HL-60/S4 treated with phorbol 12-myristate 13-acetate at 8.2 ng/mL for 4 days and 3 days (cell line): ENCODE results near the gene COMMD8.

ENCODE experiments used
- in situ Hi-C: fragments of 300-500 bp; cut with MboI; formaldehyde crosslinking; loops from 2 replicates; pipeline ENCODE4 v1.15.0; 2022; ENCODE audit warnings: low sequenced_read_pairs

COMMD8 gene

DNA sequence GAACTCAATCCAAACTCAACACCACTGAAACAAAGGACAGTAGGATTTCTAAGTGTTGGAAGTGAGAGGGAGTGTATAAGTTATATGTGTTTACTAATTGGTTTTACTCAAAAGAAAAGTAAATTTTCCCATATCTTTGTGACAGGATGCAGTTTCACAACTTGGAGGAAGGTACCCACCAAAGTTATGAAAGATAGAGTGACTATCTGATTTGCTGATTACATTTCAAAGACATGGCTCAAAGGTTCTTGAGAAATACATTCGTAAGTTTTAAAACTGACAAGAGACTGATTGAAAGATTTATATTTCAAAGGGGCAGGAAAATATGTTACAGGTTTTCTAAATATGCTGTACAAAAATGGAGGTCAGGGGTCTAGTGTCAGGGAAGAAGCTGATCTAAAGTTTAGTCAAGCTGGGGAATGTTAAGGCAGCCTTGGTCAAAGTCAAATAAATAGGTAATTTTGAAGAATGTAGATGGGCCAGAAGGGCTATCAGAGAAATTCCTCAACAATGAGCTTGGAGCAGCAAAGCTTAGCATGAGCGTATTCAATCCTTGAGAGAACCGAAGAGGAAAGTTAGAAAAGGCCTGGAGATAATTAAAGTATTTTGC is 9.7 kb upstream of the COMMD8 start:
- in situ Hi-C loops = no loop called here

DNA sequence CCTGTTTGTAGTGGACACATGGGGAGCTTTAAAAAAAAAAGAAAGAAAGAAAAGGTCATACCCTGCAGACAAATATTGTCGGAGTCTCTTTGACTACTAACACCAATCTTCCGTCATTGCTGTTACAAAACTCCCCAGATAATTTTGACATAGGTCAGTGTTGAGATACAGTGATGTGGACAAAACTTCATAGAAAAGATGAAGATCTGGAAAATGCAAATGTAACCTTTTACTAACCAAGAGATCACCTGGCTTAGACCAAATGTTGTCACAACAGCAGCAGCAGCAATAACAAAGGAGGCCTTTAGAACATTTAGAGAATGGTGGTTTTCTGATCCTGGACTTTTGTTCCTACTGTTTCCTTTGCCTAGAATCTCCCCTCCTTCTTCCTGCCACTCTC is 8.1 kb upstream of the COMMD8 start:
- in situ Hi-C loops = no loop called here

DNA sequence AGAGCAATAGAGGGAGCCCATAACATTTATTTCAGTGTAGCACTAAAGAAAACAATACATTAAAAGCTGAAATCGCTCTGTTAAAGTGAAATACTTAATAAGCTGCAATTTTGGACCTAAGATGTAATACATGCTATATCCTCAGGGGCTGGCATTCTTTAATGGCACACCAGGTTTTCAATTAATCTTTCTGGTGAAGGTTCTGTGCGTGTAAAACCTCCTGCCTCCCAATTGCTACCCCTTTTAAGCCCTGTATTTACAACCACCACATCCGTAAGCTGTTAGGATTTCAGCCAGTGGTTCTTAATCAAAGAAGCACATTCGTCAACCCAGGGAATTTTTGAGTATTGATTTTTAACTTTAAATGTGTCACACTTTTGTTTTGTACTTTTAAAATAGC is 7.6 kb upstream of the COMMD8 start:
- in situ Hi-C loops = no loop called here

DNA sequence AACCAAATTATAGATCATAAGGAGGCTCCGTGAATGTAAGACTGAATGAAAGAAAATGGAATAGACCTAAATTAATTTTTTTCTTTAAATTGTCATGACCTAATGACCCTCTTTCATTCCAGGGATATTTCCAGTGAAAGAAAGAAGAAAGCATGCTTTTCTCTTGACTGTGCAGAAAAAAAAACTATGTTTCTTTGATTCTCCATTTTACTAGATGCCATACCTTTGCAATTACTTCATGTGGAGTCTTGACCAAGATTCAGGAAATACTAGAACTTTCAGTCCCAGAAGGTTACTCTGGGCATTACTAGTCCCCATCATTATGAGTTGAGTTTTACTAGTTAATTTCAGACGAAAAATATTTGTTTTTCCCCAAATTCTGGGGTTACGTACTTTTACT is 6.4 kb upstream of the COMMD8 start:
- in situ Hi-C loops = no loop called here

DNA sequence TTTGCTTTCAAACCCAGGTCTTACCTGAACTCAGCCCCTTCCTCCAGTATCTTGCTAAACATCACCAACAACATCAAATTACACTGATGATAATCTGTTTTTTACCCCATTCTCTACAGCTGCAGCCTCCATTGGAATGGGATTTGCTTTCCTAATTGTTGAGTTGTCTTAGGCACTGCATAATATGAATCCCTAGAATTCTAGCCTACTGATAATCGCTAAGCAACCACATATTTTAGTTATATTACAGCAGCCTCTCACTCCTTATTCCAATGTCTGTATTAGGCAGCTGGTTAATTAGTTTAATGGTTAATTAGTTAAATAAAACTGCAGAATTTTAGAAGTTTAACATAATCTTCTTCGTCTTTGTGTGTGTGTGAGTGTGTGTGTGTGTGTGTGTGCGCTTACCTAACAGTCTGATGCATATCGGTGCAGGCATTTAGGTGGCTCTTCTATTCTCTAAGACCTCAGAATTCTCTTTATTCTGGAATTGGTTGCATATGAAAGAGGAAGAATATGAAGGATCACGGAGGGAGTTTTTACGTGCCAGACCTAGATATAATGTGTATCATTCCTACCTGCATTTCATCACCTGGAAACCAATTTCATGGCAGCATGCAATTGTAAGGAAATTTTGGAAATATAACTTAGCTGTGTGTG is 5.3 kb upstream of the COMMD8 start:
- in situ Hi-C loops = no loop called here

DNA sequence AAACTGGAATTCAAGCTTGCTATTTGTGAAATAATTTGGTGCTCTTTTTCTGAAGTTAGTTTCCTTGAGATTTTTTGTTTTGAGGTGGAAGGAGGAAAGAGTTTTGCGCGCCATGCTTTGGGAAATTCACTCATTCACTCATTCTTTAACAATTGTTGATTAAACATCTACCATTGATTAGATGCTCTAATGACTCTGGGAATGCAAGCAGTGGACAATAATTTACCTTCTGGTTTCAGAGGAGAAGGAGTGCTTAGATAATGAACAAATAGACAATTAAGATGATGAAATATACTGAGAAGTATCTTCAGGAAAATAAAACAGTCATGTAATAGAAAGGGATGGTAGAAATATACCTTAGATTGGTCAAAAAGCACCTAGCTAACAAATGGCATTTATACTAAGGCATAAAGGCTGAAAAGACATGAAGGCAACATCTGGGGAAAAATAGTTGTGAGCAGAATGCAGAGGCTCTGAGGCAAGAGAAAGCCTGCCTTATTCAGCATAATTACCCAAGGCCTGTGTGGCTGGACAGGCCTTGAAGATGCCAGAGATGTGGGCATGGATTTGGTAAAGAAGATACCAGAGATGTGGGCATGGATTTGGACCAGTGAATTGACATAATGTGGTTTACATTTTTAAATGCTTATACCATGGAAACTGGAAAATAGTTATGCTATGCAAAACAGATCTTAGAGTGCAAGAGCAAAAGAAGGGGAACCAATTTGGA is 2.7 kb upstream of the COMMD8 start:
- in situ Hi-C loops = no loop called here

DNA sequence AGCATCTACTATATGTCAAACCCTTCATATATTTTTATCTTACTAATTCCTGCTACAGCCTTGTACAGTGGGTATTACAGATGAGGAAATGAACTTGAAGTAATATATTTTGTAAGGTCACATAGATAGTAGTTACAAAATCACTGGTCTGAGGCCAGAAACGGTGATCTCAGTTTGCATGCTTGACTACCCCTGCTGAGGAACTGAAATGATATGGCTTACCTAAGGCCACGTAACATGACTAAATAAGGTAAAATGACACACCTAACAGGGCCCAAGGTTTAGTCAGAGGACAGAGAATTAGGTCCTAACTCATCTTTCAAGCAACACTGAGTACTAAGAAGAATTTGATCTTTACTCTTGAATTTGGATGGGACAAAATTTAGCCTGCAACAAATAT is 1.5 kb upstream of the COMMD8 start:
- in situ Hi-C loops = no loop called here

DNA sequence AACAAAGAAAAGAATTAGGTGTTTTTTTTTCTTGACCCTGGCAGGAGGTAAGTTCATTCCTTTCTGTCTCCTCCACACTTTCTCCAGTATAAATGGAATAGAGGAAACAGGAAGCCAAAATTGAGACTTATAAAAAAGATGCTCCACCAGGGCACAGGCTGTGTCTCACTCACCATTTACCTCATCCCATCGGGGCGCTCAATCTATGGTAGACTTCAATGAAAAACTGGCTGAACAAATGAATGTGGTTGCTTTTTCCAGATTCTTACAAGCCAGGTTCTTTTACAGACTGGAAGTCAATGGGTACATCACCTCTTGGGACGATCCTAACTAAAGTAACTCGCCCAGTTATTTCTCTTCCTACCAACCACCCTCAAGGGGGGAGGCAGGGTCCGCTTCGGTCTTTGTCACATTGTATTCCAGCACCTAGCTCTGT is 685 bp downstream of the COMMD8 start:
- in situ Hi-C loops = no loop called here

DNA sequence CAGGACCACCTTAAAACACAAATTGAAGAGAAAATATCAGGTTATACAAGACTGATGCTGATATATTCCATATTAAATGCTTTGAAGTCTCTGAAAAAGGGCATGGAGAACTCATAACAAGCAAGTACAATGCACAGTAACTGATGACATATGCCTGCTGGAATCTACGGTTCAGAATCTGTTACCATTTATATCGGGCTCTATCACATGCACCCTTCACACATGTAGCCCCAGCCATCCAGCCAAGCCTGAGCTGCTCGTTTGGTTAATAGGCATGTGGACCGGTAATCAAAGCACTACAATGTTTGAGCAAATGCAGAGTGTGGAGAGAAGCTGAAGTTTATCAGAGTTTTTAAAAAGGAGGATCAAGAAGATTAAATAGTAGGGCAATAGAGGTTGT is 11.8 kb downstream of the COMMD8 start:
- in situ Hi-C loops = no loop called here

DNA sequence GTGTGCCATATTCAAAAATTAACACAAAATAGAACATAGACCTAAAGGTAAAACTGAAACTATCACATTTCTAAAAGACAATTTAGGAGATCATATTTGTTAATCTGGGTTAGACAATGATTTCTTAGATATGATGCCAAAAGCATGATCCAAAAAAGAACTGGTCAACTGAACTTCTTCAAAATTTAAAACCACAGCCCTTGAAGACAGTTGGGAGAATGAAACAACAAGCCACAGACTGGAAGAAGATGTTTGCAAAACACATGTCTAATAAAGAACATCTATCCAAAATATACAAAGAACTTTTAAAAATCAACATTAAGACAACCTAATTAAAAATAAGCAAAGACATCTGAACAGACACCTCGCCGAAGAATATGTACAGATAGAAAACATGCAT is 19.5 kb downstream of the COMMD8 start:
- in situ Hi-C loops = no loop called here

DNA sequence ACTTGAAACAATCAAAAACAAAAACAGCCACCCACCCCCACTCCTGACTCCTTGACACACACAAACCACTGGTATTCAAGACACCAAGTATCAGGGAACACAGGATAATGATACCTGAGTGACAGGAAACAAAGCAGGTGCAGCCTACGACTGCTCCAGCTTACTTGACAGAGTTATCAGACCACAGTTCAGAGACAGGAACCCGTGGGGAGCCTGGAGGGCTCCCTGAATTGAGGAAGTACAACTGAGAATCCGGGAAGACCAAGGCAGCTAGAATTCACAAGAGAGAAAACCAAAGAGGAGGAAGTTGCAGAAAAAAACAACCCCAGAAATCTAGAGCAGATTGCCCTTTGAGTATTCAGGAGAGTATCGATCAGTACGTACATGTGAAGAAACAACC is 20.5 kb downstream of the COMMD8 start:
- in situ Hi-C loops = no loop called here

DNA sequence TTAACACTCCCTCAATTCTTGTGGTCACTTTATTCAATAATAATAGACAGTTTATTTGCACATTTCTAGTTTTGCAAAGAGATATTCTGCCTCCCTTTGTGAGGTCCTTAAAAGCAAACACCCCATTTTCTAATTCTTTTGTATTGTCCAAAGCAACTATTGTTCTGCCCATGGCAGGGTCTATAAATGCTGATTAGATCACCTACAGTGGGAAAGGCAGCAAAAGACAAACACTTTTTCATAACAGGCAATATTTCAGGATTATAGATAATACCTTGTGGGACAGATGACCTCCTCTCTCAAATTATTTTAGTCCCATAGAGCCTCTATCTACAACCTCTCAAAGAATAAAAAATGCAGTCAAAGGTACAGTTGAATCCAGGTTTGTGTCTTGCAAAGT is 28.6 kb downstream of the COMMD8 start:
- in situ Hi-C loops = no loop called here

DNA sequence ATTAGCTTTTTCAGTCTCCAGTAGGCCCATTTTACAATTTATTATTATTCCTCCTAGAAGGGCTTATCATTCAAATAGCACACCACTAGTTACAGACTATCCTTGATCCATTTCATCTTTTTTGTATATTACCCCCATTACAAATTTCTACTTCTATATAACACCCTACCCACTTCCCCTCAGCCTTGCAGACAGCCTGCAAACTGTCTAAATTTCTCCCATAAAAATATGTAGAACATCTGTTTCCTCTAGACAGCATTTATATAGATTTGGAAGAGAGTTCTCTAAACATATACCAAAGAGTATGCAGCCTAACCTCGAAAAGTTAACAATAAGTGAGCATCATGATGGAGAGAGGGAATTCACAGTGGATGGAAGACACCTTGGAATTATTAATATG is 30.8 kb downstream of the COMMD8 start:
- in situ Hi-C loops = no loop called here

DNA sequence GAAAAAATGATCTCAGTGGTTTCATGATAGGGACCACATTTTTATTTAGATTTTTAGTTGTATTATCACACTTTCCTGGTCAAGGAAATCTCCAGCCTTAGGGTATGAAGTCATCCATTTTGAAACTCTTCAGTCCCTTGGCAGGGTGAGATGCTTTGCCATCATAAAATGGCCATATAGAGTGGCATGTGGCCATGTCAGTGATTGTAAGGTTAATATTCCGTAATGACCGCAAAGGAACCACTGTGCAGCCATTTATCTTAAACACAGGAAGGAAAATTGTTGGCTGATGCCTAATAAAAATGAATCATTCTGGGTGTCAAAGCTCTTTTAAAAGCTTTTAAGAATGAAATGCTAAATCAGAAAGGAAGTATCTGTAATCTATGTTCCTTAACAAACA is 35.6 kb downstream of the COMMD8 start:
- in situ Hi-C loops = no loop called here

DNA sequence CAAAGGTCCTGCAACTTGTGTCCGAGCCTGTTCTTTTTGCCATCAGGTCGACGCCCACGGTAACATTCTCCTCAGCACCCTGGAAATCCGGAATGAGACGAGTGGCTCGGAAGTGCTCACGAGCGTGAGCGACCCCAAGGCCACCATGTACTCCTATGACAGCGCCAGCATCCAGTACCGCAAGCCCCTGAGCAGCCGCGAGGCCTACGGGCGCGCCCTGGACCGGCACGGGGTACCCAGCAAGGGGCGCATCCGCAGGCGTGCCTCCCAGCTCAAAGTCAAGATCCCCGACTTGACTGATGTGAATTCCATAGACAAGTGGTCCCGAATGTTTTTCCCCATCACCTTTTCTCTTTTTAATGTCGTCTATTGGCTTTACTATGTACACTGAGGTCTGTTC is 37.9 kb downstream of the COMMD8 start:
- in situ Hi-C loops = no loop called here

DNA sequence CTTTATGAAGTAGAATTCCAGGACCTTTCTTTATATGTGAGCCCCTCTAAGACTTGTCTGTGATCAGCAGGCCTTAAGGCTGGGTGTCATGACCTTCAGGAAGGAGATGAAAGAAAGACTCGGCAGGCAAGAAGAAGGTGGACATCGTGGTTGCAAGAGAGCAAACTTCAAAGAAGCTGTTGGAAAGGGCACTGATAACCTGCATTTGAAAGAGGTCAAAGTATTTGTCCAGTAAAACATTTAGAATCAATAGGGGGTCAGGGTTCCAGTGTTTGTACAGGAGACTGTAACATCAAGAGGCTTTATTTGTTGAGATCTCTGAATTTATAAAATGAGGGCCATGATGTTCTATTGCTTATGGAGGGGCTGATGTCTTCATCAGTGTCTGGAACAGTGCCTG is 44.2 kb downstream of the COMMD8 start:
- in situ Hi-C loops = no loop called here

DNA sequence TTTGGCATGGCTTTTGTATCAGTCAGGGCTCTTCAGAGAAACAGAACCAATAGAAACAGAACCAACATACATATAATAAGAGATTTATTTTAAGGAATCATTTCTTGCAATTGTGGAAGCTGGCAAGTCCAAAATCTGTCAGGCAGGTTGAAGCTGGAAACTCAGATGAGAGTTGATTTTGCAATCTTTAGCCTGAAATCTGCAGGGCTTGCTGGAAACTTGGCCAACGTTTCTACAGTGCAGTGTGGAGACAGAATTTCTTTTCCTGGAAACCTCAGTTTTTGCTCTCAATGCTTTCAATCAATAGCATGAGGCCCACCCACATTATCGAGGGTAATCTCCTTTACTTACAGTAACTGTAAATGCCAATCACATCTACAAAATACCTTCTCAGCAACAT is 45.4 kb downstream of the COMMD8 start:
- in situ Hi-C loops = no loop called here

DNA sequence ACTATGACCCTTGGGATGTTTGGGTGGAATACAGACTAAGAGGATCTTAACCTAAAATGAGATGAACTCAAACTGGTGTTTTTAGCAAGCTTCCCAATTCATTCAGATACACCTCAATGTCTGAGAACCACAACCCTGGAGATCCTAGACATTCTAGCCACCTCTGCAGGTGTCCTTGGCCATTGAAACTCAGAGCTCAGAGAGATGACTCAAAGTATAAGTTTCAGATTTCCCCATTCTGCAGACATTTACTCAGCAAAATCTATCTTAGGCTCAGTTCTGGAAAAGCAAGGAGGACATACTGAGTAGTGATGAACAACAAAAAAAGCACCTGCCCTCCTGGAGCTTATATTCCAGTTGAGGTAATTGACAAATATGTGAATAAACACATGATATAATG is 47.8 kb downstream of the COMMD8 start:
- in situ Hi-C loops = no loop called here

DNA sequence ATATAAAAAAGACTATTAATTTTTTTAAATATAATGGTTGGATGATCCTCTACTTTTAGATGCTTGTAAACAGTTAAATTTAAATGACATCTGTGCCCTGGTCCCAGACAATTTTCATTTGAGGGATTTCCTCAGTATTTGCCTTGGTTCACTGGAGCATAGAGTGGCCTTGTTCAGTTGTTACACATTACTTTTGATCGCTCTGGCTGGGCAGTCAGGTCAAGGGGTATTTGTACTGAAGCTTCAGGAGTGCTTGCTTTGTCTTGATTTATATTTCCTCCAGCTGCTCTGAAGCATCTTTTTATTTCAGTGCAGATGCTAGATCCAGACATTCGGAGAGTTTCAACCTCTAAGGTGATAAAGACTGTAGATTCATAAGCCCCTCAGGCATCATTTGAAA is 50.0 kb downstream of the COMMD8 start:
- in situ Hi-C loops = no loop called here

DNA sequence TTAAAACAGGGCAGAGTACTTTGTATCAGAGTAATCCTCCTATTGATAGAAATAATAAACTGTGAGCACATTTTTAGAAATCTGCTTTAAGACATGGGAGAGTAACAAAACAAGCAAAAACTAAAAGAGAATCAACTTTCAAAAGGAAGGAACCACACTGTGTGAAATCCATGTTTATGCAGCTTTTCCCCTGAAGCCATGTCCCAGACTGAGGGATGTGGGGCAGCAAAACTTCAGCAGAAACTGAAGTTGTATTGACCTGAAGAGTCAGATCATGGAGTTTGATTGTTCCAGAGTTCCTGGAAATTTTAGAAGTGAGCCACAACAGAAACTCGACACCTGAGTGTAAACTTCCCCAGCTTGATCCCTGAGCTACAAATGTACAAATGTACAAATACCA is 53.2 kb downstream of the COMMD8 start:
- in situ Hi-C loops = no loop called here

DNA sequence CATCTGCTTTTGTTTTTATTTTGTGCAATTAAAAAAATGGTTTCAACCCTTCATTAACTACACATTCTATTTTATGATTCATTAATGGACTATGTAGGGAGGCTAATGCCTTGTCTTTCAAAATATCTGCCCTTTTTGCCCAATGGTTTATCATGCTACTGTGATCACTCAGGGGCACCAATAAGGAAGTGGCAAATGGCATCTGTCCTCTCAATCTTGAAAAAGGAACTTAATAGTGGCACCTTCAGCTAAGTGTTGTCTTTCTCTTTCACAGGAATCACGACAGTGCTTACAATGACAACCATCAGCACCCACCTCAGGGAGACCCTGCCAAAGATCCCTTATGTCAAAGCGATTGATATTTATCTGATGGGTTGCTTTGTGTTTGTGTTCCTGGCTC is 57.1 kb downstream of the COMMD8 start:
- in situ Hi-C loops = no loop called here
